ENCODE measurements around the gene TATDN2.

Gene TATDN2

DNA sequence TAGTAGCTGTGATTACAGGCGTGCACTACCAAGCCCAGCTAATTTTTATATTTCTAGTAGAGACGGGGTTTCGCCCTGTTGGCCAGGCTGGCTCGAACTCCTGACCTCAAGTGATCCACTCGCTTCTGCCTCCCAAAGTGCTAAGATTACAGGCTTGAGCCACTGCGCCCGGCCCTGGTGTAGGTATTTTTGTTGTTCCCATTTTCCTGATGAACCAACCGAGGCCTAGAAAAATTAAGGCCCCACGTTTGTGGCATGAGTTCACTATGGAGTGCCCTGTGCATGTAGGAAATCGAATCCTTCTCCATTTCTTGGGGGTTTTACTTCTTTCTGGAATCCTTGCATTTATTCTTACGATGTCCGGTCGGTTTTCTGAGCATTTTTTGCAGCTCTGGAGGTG is 14.3 kb upstream of the TATDN2 start:
- Histone ChIP-seq H3K27me3 (no peaks in the 10 kb centered on the region), H3K4me3 (ENCODE audit: low read depth in 1 of 2, low read length in 1 of 2) (no peak overlapping the region), H3K36me3 (peaks cover 28% of the 10 kb centered on the region), H3K27ac (no peak overlapping the region), H3K4me1 (ENCODE audit: control insufficient read depth in 1 of 2, insufficient read depth in 1 of 2, low read depth in 1 of 2, low read length in 1 of 2) (peaks cover 41 to 43% of the 10 kb centered on the region in 2 experiments), H3K9me3 (no peaks in the 10 kb centered on the region)
- TF ChIP-seq, protein P1, sequence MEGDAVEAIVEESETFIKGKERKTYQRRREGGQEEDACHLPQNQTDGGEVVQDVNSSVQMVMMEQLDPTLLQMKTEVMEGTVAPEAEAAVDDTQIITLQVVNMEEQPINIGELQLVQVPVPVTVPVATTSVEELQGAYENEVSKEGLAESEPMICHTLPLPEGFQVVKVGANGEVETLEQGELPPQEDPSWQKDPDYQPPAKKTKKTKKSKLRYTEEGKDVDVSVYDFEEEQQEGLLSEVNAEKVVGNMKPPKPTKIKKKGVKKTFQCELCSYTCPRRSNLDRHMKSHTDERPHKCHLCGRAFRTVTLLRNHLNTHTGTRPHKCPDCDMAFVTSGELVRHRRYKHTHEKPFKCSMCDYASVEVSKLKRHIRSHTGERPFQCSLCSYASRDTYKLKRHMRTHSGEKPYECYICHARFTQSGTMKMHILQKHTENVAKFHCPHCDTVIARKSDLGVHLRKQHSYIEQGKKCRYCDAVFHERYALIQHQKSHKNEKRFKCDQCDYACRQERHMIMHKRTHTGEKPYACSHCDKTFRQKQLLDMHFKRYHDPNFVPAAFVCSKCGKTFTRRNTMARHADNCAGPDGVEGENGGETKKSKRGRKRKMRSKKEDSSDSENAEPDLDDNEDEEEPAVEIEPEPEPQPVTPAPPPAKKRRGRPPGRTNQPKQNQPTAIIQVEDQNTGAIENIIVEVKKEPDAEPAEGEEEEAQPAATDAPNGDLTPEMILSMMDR (IDR thresholded peaks at IDR 0.05), result no peak

DNA sequence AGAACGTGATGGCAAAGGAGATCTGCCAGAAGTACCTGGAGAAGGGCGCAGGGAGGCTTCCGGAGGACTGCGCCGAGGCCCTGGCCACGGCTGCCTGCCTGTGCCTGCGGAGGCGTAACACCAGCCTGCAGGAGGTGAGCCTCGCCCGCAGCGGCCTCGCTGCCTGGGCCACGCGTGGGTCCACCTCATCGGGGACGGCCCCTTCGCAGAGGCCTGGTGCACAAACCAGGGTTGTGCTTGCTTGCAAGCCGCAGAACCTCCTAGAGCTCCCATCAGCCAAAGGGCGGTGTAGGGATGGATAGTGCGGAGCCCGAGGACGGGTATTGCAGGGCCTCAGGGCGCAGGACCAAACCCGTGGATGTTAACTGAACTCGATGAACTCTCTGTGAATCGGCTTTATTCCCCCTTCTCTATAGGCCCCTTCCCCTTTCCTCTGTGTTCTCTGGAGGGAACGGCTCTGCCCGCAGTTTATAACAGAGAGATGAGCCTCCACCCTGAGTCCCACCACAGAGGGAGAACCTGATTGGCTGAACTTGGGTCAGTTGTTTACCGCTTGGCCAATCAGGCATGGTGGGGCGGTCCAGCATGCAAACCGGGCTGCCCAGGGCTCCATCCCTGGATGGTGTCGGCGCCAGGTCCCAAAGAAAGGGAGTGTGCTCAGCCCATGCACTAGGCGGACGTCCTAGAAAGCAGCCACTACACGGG is 13.6 kb upstream of the TATDN2 start:
- H3K4me3 ChIP-seq (ENCODE audit: low read depth in 1 of 2, low read length in 1 of 2), result no peak overlapping the region
- TF ChIP-seq, protein P1 (IDR thresholded peaks at IDR 0.05), result no peak
- H3K9me3 ChIP-seq, result no peaks in the 10 kb centered on the region
- H3K27ac ChIP-seq, result no peak overlapping the region
- H3K27me3 ChIP-seq, result no peaks in the 10 kb centered on the region
- peaks cover 32% of the 10 kb centered on the region for H3K36me3 ChIP-seq
- peaks cover 34 to 38% of the 10 kb centered on the region in 2 experiments for H3K4me1 ChIP-seq (ENCODE audit: control insufficient read depth in 1 of 2, insufficient read depth in 1 of 2, low read depth in 1 of 2, low read length in 1 of 2)

DNA sequence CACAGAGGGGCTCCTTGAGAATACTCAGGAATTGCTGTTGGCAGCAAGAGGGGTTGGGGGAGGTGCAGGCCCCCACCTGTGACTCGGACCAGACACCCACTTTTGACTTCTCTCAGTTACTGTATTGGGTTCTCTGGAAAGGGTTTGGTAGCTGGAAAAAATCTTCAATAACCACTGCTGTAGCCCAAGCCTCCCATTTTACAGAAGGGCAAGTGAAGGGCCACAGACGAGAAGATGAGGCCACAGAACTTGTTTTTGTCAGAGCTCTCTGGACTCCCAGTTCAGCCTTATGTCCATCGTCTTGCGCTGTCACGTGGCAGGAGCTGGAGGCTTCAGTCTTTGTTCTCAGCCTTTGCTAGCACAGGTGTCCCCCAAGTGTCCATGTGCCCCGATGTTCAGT is 12.7 kb upstream of the TATDN2 start:
- TF ChIP-seq, protein P1 (IDR thresholded peaks at IDR 0.05), result no peak
- Histone ChIP-seq H3K4me3 (ENCODE audit: low read depth in 1 of 2, low read length in 1 of 2) (no peak overlapping the region), H3K27me3 (no peaks in the 10 kb centered on the region), H3K4me1 (ENCODE audit: control insufficient read depth in 1 of 2, insufficient read depth in 1 of 2, low read depth in 1 of 2, low read length in 1 of 2) (peaks cover 27 to 29% of the 10 kb centered on the region in 2 experiments), H3K27ac (no peak overlapping the region), H3K9me3 (no peaks in the 10 kb centered on the region), H3K36me3 (peaks cover 32% of the 10 kb centered on the region)

- Histone ChIP-seq H3K27ac (peak overlapping the region; percentile 55), H3K36me3 (peaks cover 36% of the 10 kb centered on the region), H3K4me1 (ENCODE audit: control insufficient read depth in 1 of 2, insufficient read depth in 1 of 2, low read depth in 1 of 2, low read length in 1 of 2) (peaks cover 11 to 20% of the 10 kb centered on the region in 2 experiments), H3K4me3 (ENCODE audit: low read depth in 1 of 2, low read length in 1 of 2) (no peak overlapping the region), H3K9me3 (no peaks in the 10 kb centered on the region), H3K27me3 (no peaks in the 10 kb centered on the region)
- TF ChIP-seq, protein P1 (IDR thresholded peaks at IDR 0.05), result no peak
These were observed 9.7 kb upstream of the TATDN2 start for GRCh38 chr3:10238345-10239183.

DNA sequence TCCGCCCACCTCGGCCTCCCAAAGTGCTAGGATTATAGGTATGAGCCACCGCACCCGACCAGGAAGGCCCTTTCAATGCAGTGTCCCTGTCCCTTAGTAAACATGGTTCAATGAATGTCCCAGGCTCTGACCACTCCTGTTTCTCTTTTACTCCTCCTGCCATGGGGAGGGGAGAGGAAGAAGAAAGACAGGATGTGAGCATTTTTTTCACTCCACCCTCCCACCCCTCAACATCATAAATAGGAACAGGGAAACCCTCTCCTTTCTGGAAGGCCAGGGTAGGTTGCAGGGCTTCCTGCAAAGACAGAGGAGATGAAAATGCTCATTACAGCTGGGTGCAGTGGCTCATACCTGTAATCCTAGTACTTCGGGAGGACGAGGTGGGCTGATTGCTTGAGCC is 7.5 kb upstream of the TATDN2 start:
- TF ChIP-seq, protein P1 (IDR thresholded peaks at IDR 0.05), result no peak
- H3K36me3 ChIP-seq, result peaks cover 15% of the 10 kb centered on the region
- peak overlapping the region; percentile 2 for H3K27ac ChIP-seq

More for the DNA sequence above, 7.5 kb upstream of the TATDN2 start:
- Histone ChIP-seq H3K4me1 (ENCODE audit: control insufficient read depth in 1 of 2, insufficient read depth in 1 of 2, low read depth in 1 of 2, low read length in 1 of 2) (peaks cover 33 to 42% of the 10 kb centered on the region in 2 experiments), H3K4me3 (ENCODE audit: low read depth in 1 of 2, low read length in 1 of 2) (no peak overlapping the region), H3K9me3 (no peaks in the 10 kb centered on the region), H3K27me3 (no peaks in the 10 kb centered on the region)

All from neutrophil (primary cell).